Glutamatergic neuron (in vitro differentiated cells): ENCODE measurements around the gene PLVAP. TPM values are rescaled to one million over a fixed set of nuclear protein-coding genes. Genes with fewer than 3 reads are reported as not detected.

Experiments
- DNase-seq: peaks from one replicate; pipeline ENCODE4 v3.0.0; 2022
- H3K27ac Mint-ChIP-seq: one replicate; pipeline ENCODE4 v1.8.0; 2020; ENCODE audit warnings: mild to moderate bottlenecking, mixed read lengths, inconsistent platforms; ENCODE audit not compliant: unreplicated experiment
- H3K27me3 Mint-ChIP-seq: one replicate; pipeline ENCODE4 v1.8.0; 2020; ENCODE audit warnings: mild to moderate bottlenecking, moderate library complexity, mixed read lengths, inconsistent platforms; ENCODE audit not compliant: unreplicated experiment
- H3K36me3 Mint-ChIP-seq: one replicate; pipeline ENCODE4 v1.8.0; 2020; ENCODE audit warnings: mild to moderate bottlenecking, mixed read lengths, inconsistent platforms; ENCODE audit not compliant: unreplicated experiment
- H3K4me1 Mint-ChIP-seq: one replicate; pipeline ENCODE4 v1.8.0; 2020; ENCODE audit warnings: mild to moderate bottlenecking, low read depth, mixed read lengths, inconsistent platforms; ENCODE audit not compliant: unreplicated experiment
- H3K4me3 Mint-ChIP-seq: one replicate; pipeline ENCODE4 v1.8.0; 2020; ENCODE audit warnings: mild to moderate bottlenecking, mixed read lengths, inconsistent platforms; ENCODE audit not compliant: unreplicated experiment
- H3K9me3 Mint-ChIP-seq: one replicate; pipeline ENCODE4 v1.8.0; 2020; ENCODE audit warnings: mild to moderate bottlenecking, moderate library complexity, mixed read lengths, inconsistent platforms; ENCODE audit not compliant: unreplicated experiment
- total RNA-seq: library from RNA; stranded (reverse); fragmentation: NEBNext Ultra II Directional; extraction: Animal tissue kit (Norgen Biotek cat#: 25700); gene quantifications from one replicate; pipeline ENCODE4 v1.2.1, GENCODE V29; 2021; ENCODE audit not compliant: unreplicated experiment
- TF ChIP-seq, protein P1 (sequence below): fragments of 200-600 bp; sonication (generic); IDR thresholded peaks from one replicate; pipeline ENCODE4 v1.5.0; 2021; ENCODE audit not compliant: partially characterized antibody, unreplicated experiment

Gene PLVAP
- total RNA-seq, 1 donor from 2014 or later = not detected

DNA sequence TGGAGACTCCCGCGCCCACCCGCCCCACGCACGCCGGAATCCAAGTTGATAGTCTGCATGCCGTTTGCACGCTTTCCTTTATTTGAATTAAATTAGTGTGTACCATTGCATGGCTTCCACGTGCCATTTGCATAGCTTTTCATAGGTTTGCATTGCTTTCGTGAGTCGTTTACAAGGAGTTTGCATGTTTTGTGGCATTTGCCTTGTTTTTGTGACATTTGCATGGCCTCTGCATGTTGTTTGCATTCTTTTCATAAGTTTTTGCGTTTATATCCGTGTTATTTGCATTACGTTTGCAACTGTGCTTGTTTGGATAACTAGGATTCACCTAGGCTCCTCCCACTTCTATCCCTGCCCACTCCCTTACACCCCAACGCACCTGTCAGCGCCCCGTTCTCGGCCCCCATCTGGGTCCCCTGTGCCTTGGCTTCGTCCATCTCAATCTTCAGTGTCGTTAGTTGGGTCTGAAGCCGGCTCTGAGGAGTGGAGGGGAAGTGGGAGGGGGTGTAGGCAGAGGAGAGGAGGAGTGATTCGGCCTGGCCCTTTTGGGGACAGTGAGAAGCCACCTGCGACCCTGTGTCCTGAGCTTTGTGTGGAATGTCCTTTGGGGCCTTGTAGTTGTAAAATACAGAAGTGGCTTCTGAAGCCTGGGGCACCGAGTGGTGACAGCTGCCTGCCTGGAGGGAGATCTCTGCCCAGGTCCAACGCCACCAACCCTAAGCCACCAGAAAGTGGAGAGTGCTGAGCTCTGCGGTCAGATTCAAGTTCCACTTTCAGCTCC, 14.4 kb upstream of the PLVAP start:
- Mint-ChIP-seq H3K9me3 (peaks cover 5% of the 10 kb centered on the region), H3K36me3 (no peaks in the 10 kb centered on the region), H3K27ac (no peak overlapping the region), H3K27me3 (peaks cover 3% of the 10 kb centered on the region), H3K4me1 (peaks cover 5% of the 10 kb centered on the region), H3K4me3 (peak overlapping the region; percentile 86)
- TF ChIP-seq, protein P1, sequence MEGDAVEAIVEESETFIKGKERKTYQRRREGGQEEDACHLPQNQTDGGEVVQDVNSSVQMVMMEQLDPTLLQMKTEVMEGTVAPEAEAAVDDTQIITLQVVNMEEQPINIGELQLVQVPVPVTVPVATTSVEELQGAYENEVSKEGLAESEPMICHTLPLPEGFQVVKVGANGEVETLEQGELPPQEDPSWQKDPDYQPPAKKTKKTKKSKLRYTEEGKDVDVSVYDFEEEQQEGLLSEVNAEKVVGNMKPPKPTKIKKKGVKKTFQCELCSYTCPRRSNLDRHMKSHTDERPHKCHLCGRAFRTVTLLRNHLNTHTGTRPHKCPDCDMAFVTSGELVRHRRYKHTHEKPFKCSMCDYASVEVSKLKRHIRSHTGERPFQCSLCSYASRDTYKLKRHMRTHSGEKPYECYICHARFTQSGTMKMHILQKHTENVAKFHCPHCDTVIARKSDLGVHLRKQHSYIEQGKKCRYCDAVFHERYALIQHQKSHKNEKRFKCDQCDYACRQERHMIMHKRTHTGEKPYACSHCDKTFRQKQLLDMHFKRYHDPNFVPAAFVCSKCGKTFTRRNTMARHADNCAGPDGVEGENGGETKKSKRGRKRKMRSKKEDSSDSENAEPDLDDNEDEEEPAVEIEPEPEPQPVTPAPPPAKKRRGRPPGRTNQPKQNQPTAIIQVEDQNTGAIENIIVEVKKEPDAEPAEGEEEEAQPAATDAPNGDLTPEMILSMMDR = no peak
- no peak for DNase-seq

DNA sequence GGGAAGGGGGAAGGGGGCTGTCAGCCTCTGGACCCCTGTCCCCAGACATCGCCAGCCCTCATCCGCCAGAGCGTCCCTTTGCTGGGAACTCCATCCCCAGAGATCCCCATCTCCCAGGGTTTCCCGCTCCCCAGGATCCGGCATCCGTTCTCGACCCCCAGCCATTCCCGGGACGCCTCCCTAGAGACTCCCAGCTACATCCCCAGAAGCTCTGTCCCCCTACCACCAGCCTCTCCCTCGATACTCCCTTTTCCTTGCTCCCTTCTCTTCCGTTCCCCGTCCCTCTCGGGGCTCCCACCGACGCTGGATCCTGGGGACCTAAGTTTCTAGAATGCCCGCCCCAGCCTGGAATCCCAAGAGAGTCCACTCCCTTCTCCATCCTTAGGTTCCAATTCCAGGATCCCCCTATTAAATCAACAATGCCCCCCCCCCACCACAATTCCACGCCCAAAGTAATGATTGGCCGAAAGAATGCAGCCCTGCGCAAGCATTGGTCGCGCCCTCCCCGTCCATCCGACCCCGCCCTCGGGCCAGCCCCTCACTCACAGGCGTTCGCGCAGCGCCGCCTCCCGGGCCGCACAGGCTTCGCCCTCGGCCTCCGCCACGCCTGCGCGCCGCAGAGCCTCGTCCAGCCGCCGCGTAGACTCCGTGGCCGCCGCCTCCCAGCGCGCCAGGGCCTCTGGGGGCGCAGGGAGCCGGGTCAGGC, 13.7 kb upstream of the PLVAP start:
- DNase-seq = peak; percentile 98
- Mint-ChIP-seq H3K27ac (no peak overlapping the region), H3K36me3 (no peaks in the 10 kb centered on the region), H3K9me3 (peaks cover 5% of the 10 kb centered on the region), H3K4me1 (peaks cover 5% of the 10 kb centered on the region), H3K4me3 (peak overlapping the region; percentile 93), H3K27me3 (peaks cover 3% of the 10 kb centered on the region)
- TF ChIP-seq, protein P1 = peak; percentile 50

- H3K36me3 Mint-ChIP-seq = no peaks in the 10 kb centered on the region
- DNase-seq = peak; percentile 41
Observed at GRCh38 chr19:17389957-17390664, 13.0 kb upstream of the PLVAP start.

DNA sequence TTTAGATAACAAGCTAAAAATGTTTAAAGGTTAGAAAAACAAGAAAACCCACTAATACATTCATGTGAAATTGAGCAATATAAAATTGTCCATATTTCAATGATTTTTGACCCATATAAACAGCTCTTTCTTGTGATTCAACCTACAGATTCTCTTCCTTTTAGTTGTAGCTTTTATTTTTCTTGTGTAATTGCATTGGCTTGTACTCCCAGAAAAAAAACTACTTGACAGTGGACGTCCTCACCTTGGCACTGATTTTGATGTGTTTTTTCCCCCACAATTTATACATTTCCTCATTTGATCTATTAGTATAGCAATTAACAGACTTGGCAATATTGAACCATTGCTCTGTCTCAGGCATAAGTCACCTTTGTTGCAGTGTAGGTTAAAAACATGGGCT, 12.1 kb upstream of the PLVAP start:
- no peak overlapping the region for H3K4me3 Mint-ChIP-seq
- H3K27ac Mint-ChIP-seq = no peak overlapping the region
- H3K36me3 Mint-ChIP-seq = no peaks in the 10 kb centered on the region
- peaks cover 3% of the 10 kb centered on the region for H3K27me3 Mint-ChIP-seq
- DNase-seq = no peak
- TF ChIP-seq, protein P1 = no peak
- peaks cover 5% of the 10 kb centered on the region for H3K9me3 Mint-ChIP-seq
- H3K4me1 Mint-ChIP-seq = peaks cover 5% of the 10 kb centered on the region

More at GRCh38 chr19:17389957-17390664, 13.0 kb upstream of the PLVAP start:
- Mint-ChIP-seq H3K4me3 (peak overlapping the region; percentile 93), H3K9me3 (peaks cover 5% of the 10 kb centered on the region), H3K27me3 (peaks cover 3% of the 10 kb centered on the region), H3K27ac (no peak overlapping the region), H3K4me1 (peaks cover 5% of the 10 kb centered on the region)
- TF ChIP-seq, protein P1 = peak; percentile 38
